Sigmoid colon (tissue), 7 donors: ENCODE measurements around the gene SCRN3. TPM values are rescaled to one million over a fixed set of nuclear protein-coding genes. Genes with fewer than 3 reads are reported as not detected.

ENCODE experiments used
- DNase-seq: peaks from one replicate; pipeline ENCODE4 v3.0.0-alpha.2; 2019
- H3K27ac ChIP-seq, 4 donors: fragments of 200-600 bp; sonication (generic); one replicate each; pipeline ENCODE4 v1.5.1; 2016 to 2019; ENCODE audit warnings: mild to moderate bottlenecking in 1 of 4
- H3K27me3 ChIP-seq, 3 donors: fragments of 200-600 bp; sonication (generic); one replicate each; pipeline ENCODE4 v1.5.1; 2019; ENCODE audit warnings: mild to moderate bottlenecking in 1 of 3
- H3K36me3 ChIP-seq, 4 donors: fragments of 200-600 bp; sonication (generic); one replicate each; pipeline ENCODE4 v1.5.1; 2016 to 2019
- H3K4me1 ChIP-seq, 4 donors: fragments of 200-600 bp; sonication (generic); one replicate each; pipeline ENCODE4 v1.5.1; 2017 to 2019
- H3K4me3 ChIP-seq, 4 donors: fragments of 200-600 bp; sonication (generic); one replicate each; pipeline ENCODE4 v1.5.1; 2017 to 2019; ENCODE audit warnings: mild to moderate bottlenecking in 2 of 4, moderate library complexity in 1 of 4
- H3K9me3 ChIP-seq, 4 donors: fragments of 200-600 bp in 3 of 4; sonication (generic) in 3 of 4; one replicate each; pipeline versions ENCODE4 v1.5.1 to v1.6.1; 2013 to 2019
- CTCF ChIP-seq, 4 experiments: fragments of 450-650 bp in 3 of 4; fragments of 200-600 bp in 1 of 4; IDR thresholded peaks; one replicate each; pipeline ENCODE4 v1.5.1; 2016 to 2019; ENCODE audit warnings: antibody characterized with exemption in 4 of 4, mild to moderate bottlenecking in 3 of 4, moderate library complexity in 2 of 4
- EP300 ChIP-seq, 4 donors: sonication (generic); formaldehyde crosslinking; IDR thresholded peaks; one replicate each; pipeline ENCODE4 v1.6.1; 2017; ENCODE audit warnings: antibody characterized with exemption in 4 of 4
- POLR2A ChIP-seq, 2 donors: fragments of 450-650 bp; IDR thresholded peaks; one replicate each; pipeline ENCODE4 v1.6.1; 2016; ENCODE audit warnings: antibody characterized with exemption in 2 of 2, mild to moderate bottlenecking in 2 of 2, moderate library complexity in 2 of 2
- POLR2AphosphoS5 ChIP-seq, 4 donors: sonication (generic); formaldehyde crosslinking; IDR thresholded peaks; one replicate each; pipeline ENCODE4 v1.6.1; 2017; ENCODE audit warnings: antibody characterized with exemption in 4 of 4
- WGBS, 2 donors: extraction: QIAGEN DNeasy Blood & Tissue Kit; methylation state at CpG; one replicate each; pipeline ENCODE4 v1.1.7; 2013; 5-methylcytosine and 5-hydroxymethylcytosine counted together
- intact Hi-C: fragments of 100-400 bp; cut with DNase I; formaldehyde crosslinking; loops from one replicate; pipeline ENCODE4 v1.15.1; 2023
- polyA plus RNA-seq, 3 donors: library from polyadenylated mRNA; stranded (reverse); fragments of 200-250 nt; gene quantifications; one replicate each; pipeline ENCODE4 v1.2.3, GENCODE V29; 2013
- total RNA-seq, 4 donors: library from RNA; depleted of rRNA; stranded (reverse); fragments of >200 nt; gene quantifications; one replicate each; pipeline ENCODE4 v1.1.0, GENCODE V29; 2016
- donor health status: healthy with polysubstance abuse.
- donor health status: Bipolar disorder and iron deficiency.
- donor health status: healthy.

SCRN3 gene
- total and polyA plus RNA-seq, 7 donors: 9.6 to 31.0 (median 15.3) TPM

- intact Hi-C loops: no loop called here
- no peak for DNase-seq
- no peak overlapping the region for H3K4me3 ChIP-seq
- 91 to 93% methylated on average over 2 of the region's 2 CpGs for WGBS, 2 donors
- H3K4me1 ChIP-seq: peaks cover 0 to 31% (median 15%) of the 10 kb centered on the region in 4 donors
- H3K27me3 ChIP-seq: no peaks in the 10 kb centered on the region
- H3K36me3 ChIP-seq: peaks cover 0 to 37% (median 8%) of the 10 kb centered on the region in 4 donors
- TF ChIP-seq CTCF (IDR thresholded peaks at IDR 0.05) (no peak), POLR2AphosphoS5 (IDR thresholded peaks at IDR 0.05) (no peak), POLR2A (IDR thresholded peaks at IDR 0.05) (no peak), EP300 (IDR thresholded peaks at IDR 0.05) (no peak)
- H3K9me3 ChIP-seq: no peaks in the 10 kb centered on the region
- no peak overlapping the region for H3K27ac ChIP-seq
These were observed 44.4 kb downstream of the SCRN3 start for GRCh38 chr2:174439950-174440349.

- Histone ChIP-seq H3K4me3 (no peak overlapping the region), H3K36me3 (peaks cover 0 to 32% (median 3%) of the 10 kb centered on the region in 4 donors), H3K9me3 (no peaks in the 10 kb centered on the region), H3K27ac (peak overlapping the region in 1 of 4 donors; percentile 3), H3K4me1 (peaks cover 0 to 20% (median 13%) of the 10 kb centered on the region in 4 donors), H3K27me3 (no peaks in the 10 kb centered on the region)
- intact Hi-C loops: no loop called here
- DNase-seq: no peak
- no peak for TF ChIP-seq POLR2A (IDR thresholded peaks at IDR 0.05)
- no peak for TF ChIP-seq POLR2AphosphoS5 (IDR thresholded peaks at IDR 0.05)
- TF ChIP-seq EP300 (IDR thresholded peaks at IDR 0.05): no peak
- no peak for TF ChIP-seq CTCF (IDR thresholded peaks at IDR 0.05)
- 86 to 88% methylated on average over 3 of the region's 3 CpGs for WGBS, 2 donors
These were observed 47.3 kb downstream of the SCRN3 start for GRCh38 chr2:174442546-174443510.

GRCh38 chr2:174444761-174445160 is 49.2 kb downstream of the SCRN3 start:
- WGBS, 2 donors: 78 to 88% methylated on average over 6 of the region's 6 CpGs
- no peaks in the 10 kb centered on the region for H3K9me3 ChIP-seq
- no peak overlapping the region for H3K27ac ChIP-seq
- DNase-seq: no peak
- intact Hi-C loops: no loop called here
- no peak overlapping the region for H3K4me3 ChIP-seq
- no peaks in the 10 kb centered on the region for H3K27me3 ChIP-seq
- TF ChIP-seq EP300 (IDR thresholded peaks at IDR 0.05): no peak
- peaks cover 0 to 17% (median 10%) of the 10 kb centered on the region in 4 donors for H3K4me1 ChIP-seq
- peaks cover 0 to 47% (median 11%) of the 10 kb centered on the region in 4 donors for H3K36me3 ChIP-seq

- no peak for TF ChIP-seq POLR2AphosphoS5 (IDR thresholded peaks at IDR 0.05)
- TF ChIP-seq POLR2A (IDR thresholded peaks at IDR 0.05): no peak
- Histone ChIP-seq H3K4me3 (no peak overlapping the region), H3K9me3 (no peaks in the 10 kb centered on the region), H3K4me1 (peaks cover 0 to 17% (median 10%) of the 10 kb centered on the region in 4 donors), H3K27ac (no peak overlapping the region), H3K27me3 (no peaks in the 10 kb centered on the region), H3K36me3 (peaks cover 0 to 51% (median 11%) of the 10 kb centered on the region in 4 donors)
- intact Hi-C loops: no loop called here
- 87 to 96% methylated on average over 3 of the region's 3 CpGs for WGBS, 2 donors
- DNase-seq: no peak
These were observed 49.7 kb downstream of the SCRN3 start for GRCh38 chr2:174445248-174445647.

GRCh38 chr2:174446531-174446930 is 51.0 kb downstream of the SCRN3 start:
- Histone ChIP-seq H3K27ac (no peak overlapping the region), H3K36me3 (peaks cover 0 to 54% (median 11%) of the 10 kb centered on the region in 4 donors), H3K4me3 (no peak overlapping the region), H3K4me1 (peaks cover 0 to 17% (median 10%) of the 10 kb centered on the region in 4 donors), H3K27me3 (no peaks in the 10 kb centered on the region), H3K9me3 (no peaks in the 10 kb centered on the region)
- WGBS, 2 donors: 92 to 94% methylated on average over 4 of the region's 4 CpGs
- no peak for DNase-seq
- TF ChIP-seq POLR2AphosphoS5 (IDR thresholded peaks at IDR 0.05): no peak
- TF ChIP-seq EP300 (IDR thresholded peaks at IDR 0.05): no peak
- no peak for TF ChIP-seq POLR2A (IDR thresholded peaks at IDR 0.05)
- no peak for TF ChIP-seq CTCF (IDR thresholded peaks at IDR 0.05)
- intact Hi-C loops: no loop called here
